ENCODE data around the gene TKTL1. TPM values are rescaled to one million over a fixed set of nuclear protein-coding genes. Genes with fewer than 3 reads are reported as not detected.

Gene TKTL1
- total and polyA plus RNA-seq, 2 of the 8 experiments (the other 6 are each of a cell fraction or from before 2014, with no cell fraction given) = 0.05 TPM; not detected in 1

GRCh38 chrX:154370300-154371016 lies 74.9 kb downstream of the TKTL1 start:
- no peak overlapping the region for H3K23ac ChIP-seq (ENCODE audit: insufficient read length)
- H3K4me2 ChIP-seq (ENCODE audit: insufficient read depth in 1 of 2, low read depth in 2 of 2, low read length in 2 of 2) = peak overlapping the region; percentile 82 to 86
- peak overlapping the region; percentile 91 for H4K91ac ChIP-seq (replicated peaks; ENCODE audit: insufficient read length, low read length)
- H3K9me3 ChIP-seq (ENCODE audit: insufficient read depth in 2 of 2, low read depth in 1 of 2, low read length in 1 of 2) = no peaks in the 10 kb centered on the region
- H2BK15ac ChIP-seq (ENCODE audit: low read length) = no peak overlapping the region
- H3K36me3 ChIP-seq (ENCODE audit: control insufficient read depth in 2 of 4, insufficient read depth in 4 of 4, low read length in 3 of 4) = peaks cover 17 to 37% (median 26%) of the 10 kb centered on the region in 4 experiments
- H3K27ac ChIP-seq (ENCODE audit: low read depth, low read length) = peak overlapping the region; percentile 97
- peak overlapping the region; percentile 48; the same call in 1 of the 2 replicates for H2AK5ac ChIP-seq (ENCODE audit: low read depth, low read length)
- ChIA-PET CTCF (ENCODE audit: partially characterized antibody) (interaction anchor here (0.5 kb wide), 1 partner anchor 166 kb away, joined by 3 read pairs; no protein-coding TSS in a partner anchor), POLR2A (ENCODE audit: partially characterized antibody) (interaction anchor here (0.6 to 11.8 kb wide), 13 partner anchors 11 to 399 kb away, joined by 3 to 348 read pairs (median 3); partner anchors contain the start of genes DNASE1L1, EMD, HCFC1 and RPL10)
- H3K79me1 ChIP-seq (ENCODE audit: low read depth, low read length) = peaks cover 3% of the 10 kb centered on the region; the same call in 1 of the 2 replicates
- peaks cover 0 to 18% (median 11%) of the 10 kb centered on the region in 4 experiments; a peak in 6 of 7 replicates for H3K4me1 ChIP-seq (replicated peaks in 1 of 4; ENCODE audit: control insufficient read depth in 3 of 4, insufficient read depth in 4 of 4, low read length in 3 of 4)
- H3K4me3 ChIP-seq (ENCODE audit: extremely low read depth in 1 of 4, insufficient read depth in 2 of 4, low read depth in 3 of 4, low read length in 4 of 4) = peak overlapping the region; percentile 82 to 96 (median 90)
- H3K56ac ChIP-seq (replicated peaks; ENCODE audit: insufficient read length, low read depth, low read length) = peak overlapping the region; percentile 82
- no peak overlapping the region for H3K14ac ChIP-seq (ENCODE audit: insufficient read length)
- H2AFZ ChIP-seq (ENCODE audit: low read length) = no peak overlapping the region
- peak overlapping the region; percentile 93 for H4K8ac ChIP-seq (ENCODE audit: extremely low read depth, insufficient read depth, low read length)
- no peak overlapping the region for H3K4ac ChIP-seq (replicated peaks; ENCODE audit: insufficient read length, low read depth, low read length)
- peak overlapping the region; percentile 92 to 97 (median 94) for H3K9ac ChIP-seq (replicated peaks in 1 of 4; ENCODE audit: extremely low read depth in 1 of 4, low read depth in 3 of 4, low read length in 3 of 4)
- 0% methylated on average over 4 of the region's 63 CpGs; no CpG with 5 or more reads in 1 of the 2 experiments for WGBS, 2 experiments (ENCODE audit: extremely low coverage in 1 of 2, insufficient coverage in 1 of 2, insufficient read length in 1 of 2, insufficient replicate concordance in 2 of 2, low coverage in 1 of 2, low lambda C conversion rate in 2 of 2, missing lambda C conversion rate in 1 of 2)
- no peaks in the 10 kb centered on the region; a peak in 2 of 7 replicates for H3K27me3 ChIP-seq (replicated peaks in 1 of 4; ENCODE audit: control insufficient read depth in 3 of 4, extremely low read depth in 1 of 4, insufficient read depth in 3 of 4, low read length in 3 of 4)
- H2BK120ac ChIP-seq (replicated peaks; ENCODE audit: low read depth, low read length) = no peak overlapping the region
- peak overlapping the region; percentile 90; the same call in 1 of the 2 replicates for H3K18ac ChIP-seq (ENCODE audit: extremely low read depth, low read length)
- peaks cover 5% of the 10 kb centered on the region; the same call in 1 of the 2 replicates for H3K23me2 ChIP-seq (ENCODE audit: low read depth, low read length)
- H4K20me1 ChIP-seq (replicated peaks in 1 of 2; ENCODE audit: control insufficient read depth in 1 of 2, insufficient read depth in 2 of 2, low read length in 2 of 2) = peaks cover 11 to 20% of the 10 kb centered on the region in 2 experiments
- H3K79me2 ChIP-seq (ENCODE audit: control insufficient read depth in 1 of 2, insufficient read depth in 2 of 2, low read length in 2 of 2) = peaks cover 8 to 50% of the 10 kb centered on the region in 2 experiments; a peak in 3 of 4 replicates
- DNase-seq (ENCODE audit: low read depth in 1 of 2, low spot score in 2 of 2) (no peak), FAIRE-seq (no peak)
- H2BK20ac ChIP-seq (ENCODE audit: low read length) = no peak overlapping the region
- H2BK5ac ChIP-seq (ENCODE audit: low read depth, low read length) = peak overlapping the region; percentile 96
- H2BK12ac ChIP-seq (ENCODE audit: low read depth, low read length) = 0 out of 2 replicates have a peak overlapping the region, but pooled peaks have one; percentile 50
- H4K5ac ChIP-seq (ENCODE audit: insufficient read length, low read depth, low read length) = peak overlapping the region; percentile 67
- TF ChIP-seq KDM4A (IDR thresholded peaks at IDR 0.05; ENCODE audit: low read depth, low read length, severe bottlenecking) (no peak), TAF7 (optimal IDR thresholded peaks at IDR 0.05; ENCODE audit: borderline replicate concordance, low read depth, low read length) (peak; percentile 7), RFX5 (IDR thresholded peaks at IDR 0.05; ENCODE audit: borderline replicate concordance, low read depth, low read length) (no peak), SP4 (IDR thresholded peaks at IDR 0.05; ENCODE audit: low read length) (no peak), USF2 (IDR thresholded peaks at IDR 0.05; ENCODE audit: low read length) (0 out of 2 replicates have a peak, but pooled peaks have one; percentile 24), EP300 (IDR thresholded peaks at IDR 0.05; ENCODE audit: borderline replicate concordance in 1 of 2, low read depth in 2 of 2, low read length in 2 of 2) (no peak), CHD2 (IDR thresholded peaks at IDR 0.05; ENCODE audit: low read length) (0 out of 2 replicates have a peak, but pooled peaks have one; percentile 6), SAP30 (IDR thresholded peaks at IDR 0.05; ENCODE audit: insufficient read depth, insufficient replicate concordance, low read length) (no peak), RXRA (IDR thresholded peaks at IDR 0.05; ENCODE audit: insufficient read depth, low read depth, low read length) (no peak)
